Stimulated activated CD8-positive, alpha-beta memory T cell treated with anti-CD3 and anti-CD28 coated beads, Interleukin-15, amount 100 ng/mL, for 48 hours (primary cell): ENCODE data around the gene ANKRD13B.
"Not testable (repeated sequence)": the region's sequence is repeated elsewhere in the genome, so short reads cannot be mapped to it uniquely, and the experiment has no call there.

Experiments
- DNase-seq, 2 donors: peaks; one replicate each; pipeline ENCODE4 v3.0.0-alpha.2; 2020; ENCODE audit warnings: low read depth in 2 of 2

The ANKRD13B gene

DNA sequence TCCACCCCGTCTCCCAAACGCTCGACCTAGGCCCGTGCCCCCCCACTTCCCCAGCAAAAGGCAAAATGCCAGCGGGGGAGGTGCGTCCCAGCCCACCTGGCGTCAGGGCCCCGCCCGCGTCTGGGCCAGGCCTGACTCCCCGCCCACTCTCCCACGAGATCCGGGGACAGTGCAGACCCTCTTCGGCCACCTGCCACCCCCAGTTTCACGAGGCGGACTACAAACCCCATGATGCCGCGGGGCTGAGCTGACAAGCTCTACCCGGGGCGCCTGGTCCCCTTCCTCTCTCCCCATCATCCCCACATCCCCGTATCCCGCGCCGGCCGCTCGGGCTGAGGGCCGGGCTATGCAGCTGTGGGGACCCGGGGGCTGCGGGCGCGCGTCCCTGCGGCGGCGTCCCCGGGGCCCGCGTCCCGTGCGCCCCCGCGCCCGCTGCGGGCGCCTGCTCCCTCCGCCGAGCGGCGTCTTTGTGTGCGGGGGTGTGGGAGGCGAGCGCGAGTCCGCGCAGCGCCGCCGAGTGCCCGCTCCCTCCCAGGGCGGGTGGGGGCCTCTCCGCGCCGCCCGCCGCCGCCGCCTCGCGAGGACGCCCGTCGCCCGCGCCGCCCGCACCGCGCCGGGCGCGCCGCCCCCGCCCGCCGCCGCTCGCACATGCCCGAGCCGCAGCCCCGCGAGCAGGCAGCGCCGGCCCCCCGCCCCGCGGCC lies at the start of gene ANKRD13B:
Gene ANKRD13B (plus strand): TSS at position 283 of the 702 bp plus-strand sequence. CDS start 490 bp downstream, outside the sequence.
- no peak for DNase-seq

DNA sequence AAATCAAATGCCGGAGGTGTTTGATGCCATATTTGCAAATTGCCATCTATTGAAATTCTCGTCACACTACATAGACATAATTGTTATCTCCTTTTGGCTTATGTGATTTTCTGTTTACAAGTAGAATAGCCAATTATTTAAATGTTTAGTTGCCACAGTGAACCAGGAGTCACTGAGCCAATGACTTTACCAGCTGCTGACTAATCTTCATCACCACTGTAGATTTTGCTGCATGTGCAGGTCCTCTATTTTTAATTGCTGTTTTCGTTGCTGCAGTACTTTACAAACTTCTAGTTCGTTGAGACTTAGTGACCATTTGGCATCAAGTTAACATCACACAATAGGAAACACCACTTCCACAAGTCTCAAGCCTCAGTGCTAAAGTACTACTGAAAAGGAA lies 48.9 kb upstream of the ANKRD13B start:
- DNase-seq = no peak

DNA sequence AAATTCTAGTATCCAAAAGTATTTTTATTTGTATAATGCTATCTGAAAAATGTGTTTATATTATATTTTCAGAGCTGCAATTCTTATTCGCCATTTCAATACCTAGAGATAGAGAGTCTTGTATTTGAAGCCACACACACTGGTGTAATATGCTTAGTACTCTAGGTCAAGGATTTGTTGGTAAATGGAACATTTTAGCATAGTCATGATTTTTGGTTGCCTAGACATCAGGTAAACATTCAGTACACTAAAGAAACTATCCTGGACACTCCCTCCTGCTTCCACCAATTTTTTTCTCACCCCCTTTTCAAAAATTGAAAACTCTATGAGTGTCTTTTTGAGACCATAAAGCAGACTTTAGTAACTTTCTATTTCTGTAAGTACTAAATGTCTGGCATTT lies 46.8 kb upstream of the ANKRD13B start:
- no peak for DNase-seq

DNA sequence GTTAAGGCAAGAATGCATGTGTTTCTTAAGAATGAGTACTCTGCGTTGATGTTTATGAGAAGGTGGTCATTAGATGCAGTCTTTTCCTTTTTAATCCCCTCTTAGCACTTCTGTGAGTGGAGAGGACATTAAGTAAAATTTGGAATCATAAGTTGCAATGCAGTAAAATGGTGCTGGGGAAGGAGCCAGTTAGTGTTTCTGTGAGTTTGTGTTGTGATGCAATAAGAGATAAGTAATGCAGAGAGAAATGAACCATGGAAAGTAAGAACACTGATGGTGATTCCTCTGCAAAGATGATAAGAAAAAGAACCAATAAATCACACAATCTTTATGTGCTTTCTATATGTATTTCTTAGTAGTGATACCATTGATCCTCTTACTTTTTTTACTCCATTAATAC lies 46.1 kb upstream of the ANKRD13B start:
- DNase-seq = no peak

DNA sequence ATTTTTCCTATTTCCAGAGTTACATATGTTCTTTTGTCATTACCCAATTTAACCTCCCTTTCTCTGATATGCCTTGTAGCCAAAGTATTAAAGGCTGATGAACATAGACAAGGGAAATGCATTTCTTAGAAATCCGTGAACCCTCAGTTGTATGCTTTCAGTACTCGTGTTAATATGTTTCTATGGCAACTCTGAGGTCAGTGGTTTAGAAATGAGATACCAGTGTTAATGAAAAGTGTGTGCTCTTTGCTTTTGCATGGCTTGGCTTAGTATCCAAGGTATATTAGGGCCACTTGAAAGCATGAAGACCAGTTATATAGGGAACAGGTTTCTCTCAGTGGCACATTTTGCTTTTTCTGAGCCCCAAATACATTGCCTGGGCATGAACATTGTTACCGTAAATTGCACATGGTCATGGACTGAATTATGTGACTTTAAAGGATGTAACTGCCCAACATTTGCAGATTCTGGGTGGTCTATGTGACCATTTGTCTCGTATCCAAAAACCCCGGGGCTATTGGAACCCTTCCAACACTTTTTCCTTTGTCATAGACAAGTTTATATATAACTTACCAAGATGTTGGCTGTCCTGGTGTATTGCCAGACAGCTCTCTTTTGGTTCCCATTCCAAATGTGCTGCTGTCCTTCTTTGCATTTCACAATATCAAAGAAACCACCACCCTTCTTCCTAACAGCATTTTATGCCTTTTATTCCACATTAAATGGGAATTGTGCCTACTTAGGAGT lies 43.6 kb upstream of the ANKRD13B start:
- no peak for DNase-seq

DNA sequence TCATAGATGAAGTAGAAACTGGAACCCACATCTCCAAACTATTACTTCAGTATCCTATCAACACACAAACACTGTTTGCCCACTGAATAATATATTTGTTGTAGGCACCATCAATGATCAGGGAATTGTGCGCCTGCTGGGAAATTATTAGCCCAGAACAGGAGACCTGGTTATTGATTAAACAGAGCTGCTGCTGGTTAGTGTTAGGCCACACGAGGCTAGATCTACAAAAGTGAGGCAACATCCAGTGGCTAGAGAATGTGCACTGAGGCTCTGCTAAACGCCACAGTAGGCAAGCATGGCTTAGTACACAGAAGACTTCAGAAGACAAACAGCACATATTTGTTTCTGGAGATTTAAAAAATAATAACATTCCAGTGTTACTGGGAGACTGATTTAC lies 37.1 kb upstream of the ANKRD13B start:
- no peak for DNase-seq

DNA sequence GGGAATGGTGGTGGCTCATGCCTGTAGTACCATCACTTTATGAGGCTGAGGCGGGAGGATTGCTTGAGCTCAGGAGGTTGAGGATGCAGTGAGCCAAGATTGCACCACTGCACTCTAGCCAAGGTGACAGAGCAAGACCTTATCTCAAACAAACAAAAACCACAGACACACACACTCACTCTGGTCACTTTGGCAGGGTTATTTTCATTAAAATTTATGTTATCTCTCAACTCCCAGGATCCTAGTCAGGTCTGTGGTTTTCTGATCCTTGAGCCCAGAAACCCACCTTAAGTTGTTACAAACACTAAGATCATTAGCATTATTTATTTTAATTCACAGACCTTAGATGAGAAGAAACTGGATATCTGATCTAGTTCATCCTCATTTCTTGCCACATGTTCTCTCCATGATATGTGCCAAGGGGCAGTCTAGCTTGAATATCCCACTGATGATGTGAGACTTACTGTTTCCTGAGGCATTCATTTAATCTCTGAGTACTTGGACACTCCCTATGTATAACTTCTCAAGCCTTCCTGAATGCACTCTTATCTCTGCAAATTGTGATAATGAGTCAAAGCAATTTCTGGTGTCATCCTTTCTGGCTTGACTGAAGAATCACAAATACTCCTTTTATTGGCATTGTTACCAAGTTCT lies 35.7 kb upstream of the ANKRD13B start:
- no peak for DNase-seq

DNA sequence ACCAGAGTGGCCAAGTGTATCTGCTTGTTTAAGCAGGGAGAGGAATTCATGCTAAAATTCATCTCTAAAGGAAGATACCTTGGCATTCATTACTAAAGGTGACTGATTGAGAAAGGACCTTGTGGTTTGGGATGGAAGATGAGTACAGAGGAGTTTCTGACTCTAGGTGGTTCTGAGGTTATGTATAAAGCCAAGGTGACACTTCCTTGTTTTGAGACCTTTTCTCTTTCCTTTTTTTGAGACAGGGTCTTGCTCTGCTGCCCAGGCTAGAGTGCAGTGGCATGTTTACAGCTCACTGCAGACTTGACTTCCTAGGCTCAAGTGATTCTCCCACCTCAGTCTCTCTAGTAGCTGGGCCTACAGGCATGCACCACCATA lies 35.2 kb upstream of the ANKRD13B start:
- DNase-seq = no peak

DNA sequence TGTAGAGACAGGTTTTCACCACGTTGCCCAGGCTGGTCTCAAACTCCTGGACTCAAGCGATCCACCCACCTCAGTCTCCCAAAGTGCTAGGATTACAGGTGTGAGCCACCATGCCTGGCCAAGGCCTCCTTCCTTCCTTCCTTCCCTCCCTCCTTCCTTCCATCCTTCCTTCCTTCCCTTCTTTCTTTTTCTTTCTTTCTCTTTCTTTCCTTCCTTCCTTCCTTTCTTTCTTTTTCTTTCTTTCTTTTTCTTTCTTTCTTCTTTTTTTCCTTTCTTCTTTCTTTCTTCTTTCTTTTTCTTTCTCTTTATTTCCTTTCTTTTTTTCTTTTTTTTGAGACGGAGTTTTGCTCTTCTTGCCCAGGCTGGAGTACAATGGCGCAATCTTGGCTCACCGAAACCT lies 34.8 kb upstream of the ANKRD13B start:
- DNase-seq = not testable (repeated sequence)

DNA sequence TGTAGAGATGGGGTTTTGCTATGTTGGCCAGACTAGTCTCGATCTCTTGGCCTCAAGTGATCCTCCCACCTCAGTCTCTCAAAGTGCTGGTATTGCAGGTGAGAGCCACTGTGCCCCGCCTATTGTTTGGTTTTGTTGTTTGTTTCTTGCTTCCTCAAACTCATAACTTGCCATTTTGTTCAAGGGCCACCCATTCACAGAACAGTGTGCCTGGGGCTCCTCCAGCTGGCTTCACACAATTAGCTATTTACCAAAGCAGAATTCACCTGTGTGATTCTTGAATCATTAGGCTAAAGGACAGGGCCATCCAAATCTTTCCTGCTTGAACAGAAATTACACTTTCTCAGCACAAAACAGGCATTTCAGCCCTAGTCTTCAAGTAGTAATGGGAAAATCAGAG lies 33.3 kb upstream of the ANKRD13B start:
- DNase-seq = no peak

DNA sequence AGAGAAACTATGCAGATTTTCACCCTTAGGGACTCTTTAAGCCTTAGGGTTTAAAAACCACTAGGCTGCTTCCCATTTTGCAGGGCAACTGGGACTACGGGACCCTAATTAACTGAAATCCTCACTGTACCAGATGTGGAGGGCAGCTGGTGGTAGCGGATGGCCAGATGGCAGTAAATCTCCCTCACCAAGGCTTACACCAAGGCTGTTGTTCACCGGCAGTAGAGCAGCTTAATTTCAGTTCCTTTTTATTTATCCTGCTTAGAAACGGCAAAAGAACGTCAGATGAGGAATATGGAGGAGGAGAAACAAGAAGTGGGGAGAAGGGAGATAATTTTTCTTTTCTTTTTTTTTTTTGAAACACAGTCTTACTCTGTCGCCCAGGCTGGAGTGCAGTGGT lies 32.6 kb upstream of the ANKRD13B start:
- DNase-seq = no peak

DNA sequence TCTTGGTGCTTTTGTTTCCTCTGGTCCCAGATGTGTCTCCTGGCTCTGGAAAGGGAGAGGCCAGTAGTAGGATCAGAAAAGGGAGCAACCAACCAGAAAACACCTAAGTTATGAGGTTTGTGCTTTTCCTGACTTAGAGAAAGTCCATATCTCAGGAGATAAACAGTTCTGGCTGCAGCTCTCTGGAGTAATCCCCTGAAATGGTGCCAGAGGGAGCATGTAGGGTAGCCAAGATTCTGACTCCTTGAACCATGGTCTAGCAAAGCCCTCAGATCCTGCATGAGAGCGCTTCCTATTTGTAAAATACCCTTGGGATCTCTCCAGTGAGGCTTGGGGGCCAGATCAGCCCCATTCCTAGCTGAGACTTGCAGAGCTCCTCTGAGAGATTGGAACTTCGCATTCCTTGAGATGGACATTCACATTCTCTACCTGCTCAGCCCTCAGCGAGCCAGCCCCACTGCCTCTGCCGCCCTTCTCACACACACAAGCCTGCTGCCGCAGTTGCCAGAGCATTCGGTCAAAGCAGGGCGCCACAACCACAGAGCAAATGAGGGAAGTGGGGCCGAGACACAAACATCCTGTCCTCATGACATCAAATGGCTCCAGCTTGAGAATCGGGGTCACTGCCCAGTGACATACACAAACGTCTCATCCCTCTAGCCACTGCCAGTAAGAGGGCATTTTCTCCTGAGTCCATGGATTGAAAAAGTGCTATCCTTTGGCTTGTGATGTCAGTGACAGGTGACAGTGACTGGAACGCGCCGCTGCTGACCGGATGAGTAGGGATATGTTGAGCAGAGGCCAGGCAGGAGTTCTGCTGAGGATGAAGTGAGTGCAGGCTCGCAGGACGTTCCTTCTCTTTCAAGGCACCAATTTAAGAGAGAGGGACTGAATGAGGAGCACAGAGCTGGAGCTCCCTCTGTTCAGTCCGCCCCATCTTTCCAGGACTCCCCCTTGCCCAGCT lies 31.1 kb upstream of the ANKRD13B start:
- no peak for DNase-seq

DNA sequence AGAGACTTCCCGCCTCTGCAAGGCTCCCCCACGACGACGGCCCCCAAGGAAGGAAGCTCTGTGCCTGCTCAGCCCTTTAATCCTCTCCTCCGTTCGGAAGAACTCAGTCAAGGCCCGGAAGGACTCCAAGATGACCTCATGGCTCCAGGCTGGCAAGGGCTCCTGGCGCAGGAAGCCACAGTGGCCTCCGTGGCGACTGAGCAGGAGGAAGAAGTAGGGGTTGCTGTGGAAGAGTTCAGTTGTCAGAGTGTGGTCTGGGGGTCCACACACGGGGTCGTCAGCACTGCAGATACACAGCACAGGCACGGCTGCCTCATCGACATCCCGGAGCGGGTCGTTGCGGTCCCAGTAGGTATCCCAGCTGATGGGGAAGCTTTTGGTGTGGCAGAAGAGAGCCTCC lies 30.3 kb upstream of the ANKRD13B start:
- no peak for DNase-seq

DNA sequence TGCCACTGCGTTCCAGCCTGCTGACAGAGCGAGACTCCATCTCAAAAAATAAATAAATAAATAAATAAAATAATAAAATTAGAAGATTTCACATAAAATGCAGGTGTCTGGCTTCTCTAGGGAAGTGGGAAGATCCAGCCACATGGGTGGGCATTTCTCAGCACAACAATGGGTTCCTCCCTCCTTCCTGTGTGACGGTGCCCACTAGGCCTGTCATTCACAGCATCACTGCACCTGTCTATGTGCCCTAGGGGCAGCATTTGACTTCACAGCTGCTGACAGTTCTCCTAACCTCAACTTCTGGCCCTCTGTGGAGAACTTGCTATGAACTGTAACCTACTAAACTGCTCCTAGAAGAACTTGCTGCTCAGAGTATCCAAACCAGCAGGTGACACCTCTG lies 29.1 kb upstream of the ANKRD13B start:
- no peak for DNase-seq

DNA sequence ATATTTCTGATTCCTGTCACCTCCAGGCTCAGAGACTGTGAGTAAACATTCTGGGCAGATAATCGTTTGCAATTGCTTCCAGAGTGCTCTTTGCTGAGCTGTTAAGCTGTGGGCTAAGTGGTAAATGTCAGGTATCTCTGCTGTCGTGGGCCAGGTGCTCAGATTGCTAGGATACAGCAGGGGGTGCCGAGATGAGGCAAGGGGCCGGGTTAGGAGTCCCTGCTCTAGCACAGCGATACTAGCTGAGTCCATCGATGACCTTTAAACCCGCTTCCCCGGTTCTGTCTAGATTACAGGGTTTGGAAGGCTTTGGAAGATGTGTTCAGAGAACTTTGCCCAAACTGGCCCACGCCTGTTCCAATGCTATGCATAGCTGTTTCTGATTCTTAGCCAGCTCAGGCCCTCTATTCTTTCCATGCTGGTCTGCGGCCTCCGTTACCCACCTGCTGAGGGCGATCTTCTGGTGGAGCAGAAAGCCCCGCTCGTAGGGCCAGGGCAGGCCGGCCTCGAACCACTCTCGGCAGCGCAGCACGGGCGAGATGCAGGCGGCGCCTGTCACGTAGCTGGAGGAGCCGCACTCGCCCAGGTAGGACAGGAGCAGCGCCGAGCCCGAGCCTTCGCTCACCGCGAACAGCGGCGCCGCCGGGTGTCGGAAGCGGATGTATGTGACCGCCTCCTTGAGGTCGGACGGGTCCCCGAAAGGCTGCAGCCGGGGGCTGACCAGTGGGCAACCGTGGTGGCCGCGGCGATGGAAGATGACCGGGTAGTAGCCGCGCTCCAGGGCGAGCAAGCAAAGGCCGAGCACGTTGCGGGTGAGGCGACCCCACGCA lies 27.1 kb upstream of the ANKRD13B start:
- DNase-seq = peak in 1 of 2 donors; percentile 36

DNA sequence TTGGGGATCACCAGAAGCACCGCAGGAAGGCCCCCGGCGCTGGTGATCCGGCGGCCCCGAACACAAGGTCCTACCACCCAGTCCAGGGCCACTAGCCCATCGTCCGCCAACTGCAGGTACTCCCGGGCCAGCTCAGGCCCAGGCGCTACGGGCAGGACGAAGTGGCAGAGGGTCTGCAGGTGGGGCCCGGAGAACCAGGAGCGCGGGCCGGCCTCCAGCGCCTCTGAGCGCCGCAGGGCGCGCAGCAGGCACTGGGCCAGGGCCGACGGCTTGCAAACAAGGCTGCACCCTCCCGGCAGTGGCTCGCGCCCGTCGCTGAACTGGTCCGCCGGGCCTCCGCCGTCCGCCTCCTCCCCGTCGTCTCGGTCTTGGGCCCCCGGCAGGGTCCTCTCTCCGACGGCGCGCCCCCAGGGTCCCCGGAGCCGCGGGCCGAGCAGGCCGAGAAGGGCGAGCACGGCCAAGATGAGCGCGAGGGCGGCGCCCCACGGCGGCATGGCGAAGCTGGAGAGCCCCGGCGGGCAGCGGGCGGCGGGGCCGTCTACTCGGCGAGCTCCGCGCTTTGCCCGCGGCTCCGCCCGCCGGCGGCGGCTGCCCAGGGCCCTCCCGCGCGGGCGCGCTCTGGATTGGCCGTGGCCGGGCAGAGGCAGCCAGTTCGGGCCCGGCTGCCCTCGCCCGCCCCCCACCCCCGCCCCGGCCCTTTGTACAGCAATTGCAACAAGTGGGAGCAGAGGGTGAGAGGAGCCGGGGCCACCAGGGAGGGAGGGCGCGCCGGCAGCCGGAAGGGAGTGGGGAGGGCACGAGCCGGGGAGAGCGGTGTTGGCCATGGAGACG lies 26.2 kb upstream of the ANKRD13B start, which contains the start of gene ABHD15:
Gene ABHD15 (minus strand): TSS at position 565 of the 831 bp plus-strand sequence. CDS start 71 bp downstream, at position 494.
- peak; percentile 41 to 64 for DNase-seq

DNA sequence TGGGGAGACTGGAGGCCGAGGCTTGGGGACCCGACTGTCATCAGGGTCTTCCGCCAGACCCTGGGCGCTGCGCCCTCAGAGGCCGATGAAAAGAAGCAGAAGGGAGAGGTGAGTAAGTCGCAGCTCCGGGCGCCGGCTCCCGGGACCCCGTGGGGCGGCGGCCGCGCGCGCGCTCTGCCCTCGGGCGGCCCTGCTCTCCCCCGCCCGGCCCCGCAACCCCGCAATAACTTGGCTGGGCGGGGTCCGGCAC lies 25.7 kb upstream of the ANKRD13B start:
- DNase-seq = no peak

DNA sequence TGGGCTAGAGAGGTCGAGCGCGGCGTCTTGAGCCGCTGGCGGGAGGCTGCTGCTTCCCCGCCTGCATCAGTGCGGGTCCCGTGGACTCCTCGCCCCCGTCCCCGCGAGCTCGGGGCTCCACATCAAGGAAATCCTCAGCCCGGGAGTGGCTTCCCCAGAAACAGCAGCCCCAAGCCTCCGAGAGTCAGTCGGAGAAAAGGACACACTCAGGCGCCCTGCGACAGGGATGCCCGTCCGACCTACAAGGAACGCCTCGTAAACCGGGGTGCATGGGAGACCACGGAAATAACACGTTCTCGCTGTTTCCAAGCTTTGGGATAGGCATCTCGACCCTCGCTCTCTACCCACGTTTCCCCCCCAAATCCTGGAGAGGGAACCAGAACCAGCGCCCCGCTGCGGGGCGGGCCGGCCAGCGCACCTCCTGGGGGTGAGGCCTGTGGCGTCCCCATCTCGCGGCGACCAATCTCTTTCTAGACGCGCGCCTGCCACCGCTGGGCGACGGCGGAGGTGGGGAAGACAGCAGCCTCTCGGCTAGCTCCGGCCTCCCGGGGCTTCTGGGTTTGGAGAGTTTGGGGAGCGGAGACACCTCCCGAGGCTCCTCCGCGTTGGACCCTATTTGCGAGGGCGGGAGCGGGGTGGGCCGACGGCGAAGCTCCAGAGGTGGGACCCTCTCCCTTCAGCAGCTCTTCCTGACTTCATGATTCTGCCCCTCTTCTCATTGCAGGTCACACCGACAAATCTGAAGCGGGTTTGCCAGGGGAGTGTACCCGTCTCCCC lies 25.2 kb upstream of the ANKRD13B start:
- peak; percentile 72 to 73 for DNase-seq
